A673 (cell line): ENCODE results near the gene SLC39A2.

Experiments
- EZH2 ChIP-seq: fragments of 200-600 bp; sonication (generic); IDR thresholded peaks from 2 replicates; pipeline ENCODE4 v1.6.1; 2017; ENCODE audit warnings: borderline replicate concordance, low read depth, mild to moderate bottlenecking, mixed read lengths, antibody characterized with exemption, low read length; ENCODE audit not compliant: poor library complexity, severe bottlenecking
- TF ChIP-seq, protein P1 (sequence below): fragments of 300-800, 200-600 bp; sonication (generic); conservative IDR thresholded peaks from 2 replicates; pipeline ENCODE4 v1.5.1; 2017; ENCODE audit warnings: low read depth, mild to moderate bottlenecking, antibody characterized with exemption, low read length, moderate library complexity, mixed read lengths

- TF ChIP-seq EZH2, result no peak
- TF ChIP-seq, protein P1, sequence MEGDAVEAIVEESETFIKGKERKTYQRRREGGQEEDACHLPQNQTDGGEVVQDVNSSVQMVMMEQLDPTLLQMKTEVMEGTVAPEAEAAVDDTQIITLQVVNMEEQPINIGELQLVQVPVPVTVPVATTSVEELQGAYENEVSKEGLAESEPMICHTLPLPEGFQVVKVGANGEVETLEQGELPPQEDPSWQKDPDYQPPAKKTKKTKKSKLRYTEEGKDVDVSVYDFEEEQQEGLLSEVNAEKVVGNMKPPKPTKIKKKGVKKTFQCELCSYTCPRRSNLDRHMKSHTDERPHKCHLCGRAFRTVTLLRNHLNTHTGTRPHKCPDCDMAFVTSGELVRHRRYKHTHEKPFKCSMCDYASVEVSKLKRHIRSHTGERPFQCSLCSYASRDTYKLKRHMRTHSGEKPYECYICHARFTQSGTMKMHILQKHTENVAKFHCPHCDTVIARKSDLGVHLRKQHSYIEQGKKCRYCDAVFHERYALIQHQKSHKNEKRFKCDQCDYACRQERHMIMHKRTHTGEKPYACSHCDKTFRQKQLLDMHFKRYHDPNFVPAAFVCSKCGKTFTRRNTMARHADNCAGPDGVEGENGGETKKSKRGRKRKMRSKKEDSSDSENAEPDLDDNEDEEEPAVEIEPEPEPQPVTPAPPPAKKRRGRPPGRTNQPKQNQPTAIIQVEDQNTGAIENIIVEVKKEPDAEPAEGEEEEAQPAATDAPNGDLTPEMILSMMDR, result no peak
Observed at GRCh38 chr14:21023174-21023573, 24.1 kb downstream of the SLC39A2 start.
